Measurements from ENCODE around the gene TMEM125.

DNA sequence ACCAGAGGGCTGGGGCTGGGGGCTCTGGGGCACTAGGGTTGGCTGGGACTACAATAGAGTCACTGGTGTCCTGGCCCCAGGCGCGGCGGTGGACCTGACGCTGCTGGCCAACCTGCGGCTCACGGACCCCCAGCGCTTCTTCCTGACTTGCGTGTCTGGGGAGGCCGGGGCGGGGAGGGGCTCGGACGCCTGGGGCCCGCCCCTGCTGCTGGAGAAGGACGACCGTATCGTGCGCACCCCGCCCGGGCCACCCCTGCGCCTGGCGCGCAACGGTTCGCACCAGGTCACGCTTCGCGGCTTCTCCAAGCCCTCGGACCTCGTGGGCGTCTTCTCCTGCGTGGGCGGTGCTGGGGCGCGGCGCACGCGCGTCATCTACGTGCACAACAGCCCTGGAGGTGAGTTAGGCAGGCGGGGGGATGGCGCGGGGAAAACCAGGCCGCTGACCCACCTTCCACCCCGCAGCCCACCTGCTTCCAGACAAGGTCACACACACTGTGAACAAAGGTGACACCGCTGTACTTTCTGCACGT lies 35.1 kb downstream of the TMEM125 start:
- TF ChIP-seq, protein P1, sequence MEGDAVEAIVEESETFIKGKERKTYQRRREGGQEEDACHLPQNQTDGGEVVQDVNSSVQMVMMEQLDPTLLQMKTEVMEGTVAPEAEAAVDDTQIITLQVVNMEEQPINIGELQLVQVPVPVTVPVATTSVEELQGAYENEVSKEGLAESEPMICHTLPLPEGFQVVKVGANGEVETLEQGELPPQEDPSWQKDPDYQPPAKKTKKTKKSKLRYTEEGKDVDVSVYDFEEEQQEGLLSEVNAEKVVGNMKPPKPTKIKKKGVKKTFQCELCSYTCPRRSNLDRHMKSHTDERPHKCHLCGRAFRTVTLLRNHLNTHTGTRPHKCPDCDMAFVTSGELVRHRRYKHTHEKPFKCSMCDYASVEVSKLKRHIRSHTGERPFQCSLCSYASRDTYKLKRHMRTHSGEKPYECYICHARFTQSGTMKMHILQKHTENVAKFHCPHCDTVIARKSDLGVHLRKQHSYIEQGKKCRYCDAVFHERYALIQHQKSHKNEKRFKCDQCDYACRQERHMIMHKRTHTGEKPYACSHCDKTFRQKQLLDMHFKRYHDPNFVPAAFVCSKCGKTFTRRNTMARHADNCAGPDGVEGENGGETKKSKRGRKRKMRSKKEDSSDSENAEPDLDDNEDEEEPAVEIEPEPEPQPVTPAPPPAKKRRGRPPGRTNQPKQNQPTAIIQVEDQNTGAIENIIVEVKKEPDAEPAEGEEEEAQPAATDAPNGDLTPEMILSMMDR (conservative IDR thresholded peaks at IDR 0.05; ENCODE audit: low read depth, low read length) = no peak
- TF ChIP-seq POLR2A (IDR thresholded peaks at IDR 0.05; ENCODE audit: low read depth, low read length) (no peak), RAD21 (IDR thresholded peaks at IDR 0.05; ENCODE audit: low read length) (no peak), FOS (IDR thresholded peaks at IDR 0.05; ENCODE audit: low read depth, low read length) (no peak), CEBPB (IDR thresholded peaks at IDR 0.05; ENCODE audit: low read depth, low read length) (no peak), CHD1 (IDR thresholded peaks at IDR 0.05; ENCODE audit: low read depth, low read length) (no peak), MAFK (IDR thresholded peaks at IDR 0.05; ENCODE audit: low read depth, low read length) (no peak), MXI1 (IDR thresholded peaks at IDR 0.05; ENCODE audit: borderline replicate concordance, low read depth, low read length) (no peak), BHLHE40 (IDR thresholded peaks at IDR 0.05; ENCODE audit: low read depth, low read length) (no peak), RFX5 (IDR thresholded peaks at IDR 0.05; ENCODE audit: low read depth, low read length) (no peak)
- TF ChIP-seq, protein P2, sequence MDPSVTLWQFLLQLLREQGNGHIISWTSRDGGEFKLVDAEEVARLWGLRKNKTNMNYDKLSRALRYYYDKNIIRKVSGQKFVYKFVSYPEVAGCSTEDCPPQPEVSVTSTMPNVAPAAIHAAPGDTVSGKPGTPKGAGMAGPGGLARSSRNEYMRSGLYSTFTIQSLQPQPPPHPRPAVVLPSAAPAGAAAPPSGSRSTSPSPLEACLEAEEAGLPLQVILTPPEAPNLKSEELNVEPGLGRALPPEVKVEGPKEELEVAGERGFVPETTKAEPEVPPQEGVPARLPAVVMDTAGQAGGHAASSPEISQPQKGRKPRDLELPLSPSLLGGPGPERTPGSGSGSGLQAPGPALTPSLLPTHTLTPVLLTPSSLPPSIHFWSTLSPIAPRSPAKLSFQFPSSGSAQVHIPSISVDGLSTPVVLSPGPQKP (IDR thresholded peaks at IDR 0.05; ENCODE audit: borderline replicate concordance, low read depth, low read length) = no peak

Data from IMR-90 (cell line).